Testis (tissue), 2 donors: ENCODE data around the gene HPS1.

Experiments used
- CTCF ChIP-seq, 3 experiments: fragments of 450-650 bp in 2 of 3; fragments of 200-600 bp in 1 of 3; sonication (generic) in 1 of 3; IDR thresholded peaks; one replicate each; pipeline ENCODE4 v1.5.1; 2016 to 2019; ENCODE audit warnings: antibody characterized with exemption in 3 of 3, mild to moderate bottlenecking in 2 of 3, moderate library complexity in 1 of 3
- POLR2A ChIP-seq: fragments of 450-650 bp; IDR thresholded peaks from one replicate; pipeline ENCODE4 v1.6.1; 2017; ENCODE audit warnings: antibody characterized with exemption, mild to moderate bottlenecking, moderate library complexity

GRCh38 chr10:98453729-98454128 is 7.0 kb upstream of the HPS1 start:
- TF ChIP-seq POLR2A (no peak), CTCF (IDR thresholded peaks at IDR 0.05) (no peak)
